HG03025 (cell line): ENCODE measurements around the gene ALPG.
"Not testable (repeated sequence)": the region's sequence is repeated elsewhere in the genome, so short reads cannot be mapped to it uniquely, and the experiment has no call there.

Experiments used
- ATAC-seq: cut with Tn5 transposase; IDR thresholded peaks from one replicate; pipeline ENCODE4 v1.9.1; 2021; ENCODE audit warnings: mild to moderate bottlenecking, moderate library complexity; ENCODE audit not compliant: unreplicated experiment, low FRiP score

Gene ALPG

GRCh38 chr2:232418466-232419244 lies 12.0 kb downstream of the ALPG start:
- ATAC-seq, result no peak

GRCh38 chr2:232419245-232420072 lies 12.8 kb downstream of the ALPG start:
- ATAC-seq, result no peak

GRCh38 chr2:232420073-232420454 lies 13.4 kb downstream of the ALPG start:
- no peak for ATAC-seq

GRCh38 chr2:232420463-232421188 lies 14.0 kb downstream of the ALPG start:
- ATAC-seq, result no peak

GRCh38 chr2:232421189-232421785 lies 14.6 kb downstream of the ALPG start:
- no peak for ATAC-seq

GRCh38 chr2:232422051-232422450 lies 15.4 kb downstream of the ALPG start:
- no peak for ATAC-seq

- ATAC-seq, result not testable (repeated sequence)
These were observed 16.4 kb downstream of the ALPG start for GRCh38 chr2:232422996-232423395.

GRCh38 chr2:232423407-232423806 lies 16.8 kb downstream of the ALPG start:
- ATAC-seq, result not testable (repeated sequence)

- ATAC-seq, result no peak
These were observed 25.3 kb downstream of the ALPG start for GRCh38 chr2:232431705-232432590.

- no peak for ATAC-seq
These were observed 26.0 kb downstream of the ALPG start for GRCh38 chr2:232432598-232433184.

GRCh38 chr2:232433622-232434021 lies 27.0 kb downstream of the ALPG start:
- ATAC-seq, result not testable (repeated sequence)

- no peak for ATAC-seq
These were observed 27.4 kb downstream of the ALPG start for GRCh38 chr2:232434091-232434490.

- ATAC-seq, result no peak
These were observed 28.1 kb downstream of the ALPG start for GRCh38 chr2:232434563-232435374.

- ATAC-seq, result no peak
These were observed 28.7 kb downstream of the ALPG start for GRCh38 chr2:232435375-232435648.

GRCh38 chr2:232435805-232436204 lies 29.2 kb downstream of the ALPG start:
- ATAC-seq, result no peak

GRCh38 chr2:232436381-232437194 lies 29.9 kb downstream of the ALPG start:
- no peak for ATAC-seq

GRCh38 chr2:232437195-232437571 lies 30.5 kb downstream of the ALPG start:
- ATAC-seq, result no peak

GRCh38 chr2:232438091-232438490 lies 31.4 kb downstream of the ALPG start:
- ATAC-seq, result no peak
